Astrocyte (in vitro differentiated cells and primary cell): ENCODE measurements around the gene TNIK. TPM values are rescaled to one million over a fixed set of nuclear protein-coding genes. Genes with fewer than 3 reads are reported as not detected.

Experiments
- DNase-seq: peaks from one replicate; pipeline ENCODE4 v3.0.0-alpha.2; 2010; ENCODE audit warnings: low read depth
- FAIRE-seq: peaks from 2 replicates; lab custom pipeline; 2011; peaks lifted over from hg19 to GRCh38; lab: Jason Lieb, UNC
- H2AFZ ChIP-seq: 2 replicates; pipeline ENCODE4 v1.6.0; 2012; ENCODE audit warnings: low read depth, low read length, inconsistent platforms
- H3K27ac ChIP-seq: 2 replicates; pipeline ENCODE4 v1.5.1; 2011; ENCODE audit warnings: low read depth, low read length, inconsistent platforms
- H3K27me3 ChIP-seq: 2 replicates; pipeline ENCODE4 v1.6.0; 2011; ENCODE audit warnings: low read length, inconsistent platforms; ENCODE audit not compliant: insufficient read depth
- H3K36me3 ChIP-seq: 2 replicates; pipeline ENCODE4 v1.5.1; 2011; ENCODE audit warnings: low read length, inconsistent platforms; ENCODE audit not compliant: insufficient read depth
- H3K4me1 ChIP-seq: 2 replicates; pipeline ENCODE4 v1.5.1; 2011; ENCODE audit warnings: low read length, inconsistent platforms; ENCODE audit not compliant: insufficient read depth
- H3K4me2 ChIP-seq: 2 replicates; pipeline ENCODE4 v1.6.0; 2012; ENCODE audit warnings: low read length, inconsistent platforms
- H3K4me3 ChIP-seq: 2 replicates; pipeline ENCODE4 v1.5.1; 2011; ENCODE audit warnings: low read depth, mild to moderate bottlenecking, low read length, inconsistent platforms; ENCODE audit not compliant: insufficient read depth
- H3K79me2 ChIP-seq: 2 replicates; pipeline ENCODE4 v1.6.0; 2012; ENCODE audit warnings: mild to moderate bottlenecking, low read length, inconsistent platforms; ENCODE audit not compliant: insufficient read depth
- H3K9ac ChIP-seq: 2 replicates; pipeline ENCODE4 v1.6.0; 2012; ENCODE audit warnings: mild to moderate bottlenecking, low read length, inconsistent platforms
- H3K9me3 ChIP-seq: 2 replicates; pipeline ENCODE4 v1.5.1; 2012; ENCODE audit warnings: low read depth, mild to moderate bottlenecking, low read length, inconsistent platforms; ENCODE audit not compliant: insufficient read depth
- H4K20me1 ChIP-seq: 2 replicates; pipeline ENCODE4 v1.6.0; 2012; ENCODE audit warnings: low read length, inconsistent platforms; ENCODE audit not compliant: insufficient read depth
- H3K27ac Mint-ChIP-seq: one replicate; pipeline ENCODE4 v1.8.0; 2021; ENCODE audit warnings: mild to moderate bottlenecking, mixed read lengths; ENCODE audit not compliant: unreplicated experiment
- H3K27me3 Mint-ChIP-seq: one replicate; pipeline ENCODE4 v1.8.0; 2021; ENCODE audit warnings: low read depth, mixed read lengths; ENCODE audit not compliant: unreplicated experiment
- H3K36me3 Mint-ChIP-seq: one replicate; pipeline ENCODE4 v1.8.0; 2021; ENCODE audit warnings: low read depth, mixed read lengths; ENCODE audit not compliant: unreplicated experiment
- H3K4me1 Mint-ChIP-seq: one replicate; pipeline ENCODE4 v1.8.0; 2021; ENCODE audit warnings: low read depth, mixed read lengths; ENCODE audit not compliant: unreplicated experiment
- H3K4me3 Mint-ChIP-seq: one replicate; pipeline ENCODE4 v1.8.0; 2021; ENCODE audit warnings: mild to moderate bottlenecking, moderate library complexity, mixed read lengths; ENCODE audit not compliant: unreplicated experiment
- H3K9me3 Mint-ChIP-seq: one replicate; pipeline ENCODE4 v1.8.0; 2021; ENCODE audit warnings: mild to moderate bottlenecking, mixed read lengths; ENCODE audit not compliant: unreplicated experiment
- CTCF ChIP-seq: IDR thresholded peaks from 2 replicates; pipeline ENCODE4 v1.5.1; 2011; ENCODE audit warnings: low read depth, mild to moderate bottlenecking, inconsistent platforms, low read length, moderate library complexity; ENCODE audit not compliant: insufficient read depth
- EZH2 ChIP-seq: IDR thresholded peaks from 2 replicates; pipeline ENCODE4 v1.6.1; 2012; ENCODE audit warnings: mild to moderate bottlenecking, low read length, inconsistent platforms; ENCODE audit not compliant: insufficient read depth
- total RNA-seq: library from RNA; stranded (reverse); gene quantifications from 2 replicates; pipeline ENCODE4 v1.2.1, GENCODE V29; 2021

TNIK gene
- total RNA-seq, 1 donor from 2014 or later, result 70.0 TPM

GRCh38 chr3:171390051-171390941, 69.9 kb downstream of the TNIK start:
- Mint-ChIP-seq H3K36me3 (peaks cover 9% of the 10 kb centered on the region), H3K4me3 (no peak overlapping the region), H3K27me3 (no peaks in the 10 kb centered on the region), H3K27ac (peak overlapping the region; percentile 28), H3K9me3 (peaks cover 4% of the 10 kb centered on the region), H3K4me1 (peaks cover 40% of the 10 kb centered on the region)
- Histone ChIP-seq H3K4me1 (peaks cover 4% of the 10 kb centered on the region), H3K9me3 (no peaks in the 10 kb centered on the region), H3K9ac (no peak overlapping the region), H3K79me2 (peaks cover 8% of the 10 kb centered on the region), H3K27me3 (no peaks in the 10 kb centered on the region), H2AFZ (no peak overlapping the region), H3K4me3 (no peak overlapping the region), H4K20me1 (no peaks in the 10 kb centered on the region), H3K4me2 (no peak overlapping the region), H3K27ac (no peak overlapping the region), H3K36me3 (no peaks in the 10 kb centered on the region)
- TF ChIP-seq CTCF (no peak), EZH2 (no peak)
- DNase-seq (no peak), FAIRE-seq (no peak)

- Histone ChIP-seq H3K4me3 (no peak overlapping the region), H2AFZ (no peak overlapping the region), H4K20me1 (no peaks in the 10 kb centered on the region), H3K4me2 (no peak overlapping the region), H3K4me1 (peaks cover 10% of the 10 kb centered on the region), H3K9me3 (no peaks in the 10 kb centered on the region), H3K79me2 (peaks cover 8% of the 10 kb centered on the region), H3K9ac (no peak overlapping the region), H3K36me3 (no peaks in the 10 kb centered on the region), H3K27ac (no peak overlapping the region), H3K27me3 (no peaks in the 10 kb centered on the region)
- TF ChIP-seq CTCF (no peak), EZH2 (no peak)
- H3K4me3 Mint-ChIP-seq, result no peak overlapping the region
- peaks cover 4% of the 10 kb centered on the region for H3K9me3 Mint-ChIP-seq
- no peak overlapping the region for H3K27ac Mint-ChIP-seq
- H3K36me3 Mint-ChIP-seq, result peaks cover 9% of the 10 kb centered on the region
- FAIRE-seq (no peak), DNase-seq (no peak)
- H3K27me3 Mint-ChIP-seq, result no peaks in the 10 kb centered on the region
- peaks cover 39% of the 10 kb centered on the region for H3K4me1 Mint-ChIP-seq
These were observed 70.7 kb downstream of the TNIK start for GRCh38 chr3:171389491-171389890.

- H4K20me1 ChIP-seq, result peaks cover 1% of the 10 kb centered on the region
- peaks cover 8% of the 10 kb centered on the region for H3K79me2 ChIP-seq
- H3K4me3 ChIP-seq, result no peak overlapping the region
- TF ChIP-seq CTCF (no peak), EZH2 (no peak)
- H3K4me1 Mint-ChIP-seq, result peaks cover 40% of the 10 kb centered on the region
- peaks cover 4% of the 10 kb centered on the region for H3K9me3 Mint-ChIP-seq
- no peak overlapping the region for H2AFZ ChIP-seq
- H3K27ac Mint-ChIP-seq, result no peak overlapping the region
- H3K4me2 ChIP-seq, result no peak overlapping the region
- FAIRE-seq (no peak), DNase-seq (no peak)
- no peak overlapping the region for H3K9ac ChIP-seq
- H3K27me3 Mint-ChIP-seq, result no peaks in the 10 kb centered on the region
- no peaks in the 10 kb centered on the region for H3K9me3 ChIP-seq
- no peaks in the 10 kb centered on the region for H3K36me3 ChIP-seq
- H3K27ac ChIP-seq, result no peak overlapping the region
- peaks cover 18% of the 10 kb centered on the region for H3K4me1 ChIP-seq
- no peaks in the 10 kb centered on the region for H3K27me3 ChIP-seq
- H3K36me3 Mint-ChIP-seq, result peaks cover 9% of the 10 kb centered on the region
- H3K4me3 Mint-ChIP-seq, result no peak overlapping the region
These were observed 71.7 kb downstream of the TNIK start for GRCh38 chr3:171388527-171388926.
